ENCODE results near the gene RNF148.
A peak's percentile ranks its signal among the peaks of the same experiment; 100 is the strongest.
"Not testable (repeated sequence)": the region's sequence is repeated elsewhere in the genome, so short reads cannot be mapped to it uniquely, and the experiment has no call there.

Gene RNF148

GRCh38 chr7:122679813-122680212, 22.9 kb downstream of the RNF148 start:
- no peak for TF ChIP-seq CTCF (IDR thresholded peaks at IDR 0.05; ENCODE audit: low read depth, low read length)
- DNase-seq (ENCODE audit: extremely low read depth, low read depth), result no peak

- not testable (repeated sequence) for DNase-seq (ENCODE audit: extremely low read depth, low read depth)
Observed at GRCh38 chr7:122679269-122679709, 23.4 kb downstream of the RNF148 start.

GRCh38 chr7:122677149-122677548, 25.6 kb downstream of the RNF148 start:
- no peak for TF ChIP-seq CTCF (IDR thresholded peaks at IDR 0.05; ENCODE audit: low read depth, low read length)
- no peak for DNase-seq (ENCODE audit: extremely low read depth, low read depth)

GRCh38 chr7:122676466-122676865, 26.3 kb downstream of the RNF148 start:
- DNase-seq (ENCODE audit: extremely low read depth, low read depth), result no peak
- no peak for TF ChIP-seq CTCF (IDR thresholded peaks at IDR 0.05; ENCODE audit: low read depth, low read length)

GRCh38 chr7:122675621-122676020, 27.1 kb downstream of the RNF148 start:
- TF ChIP-seq CTCF (IDR thresholded peaks at IDR 0.05; ENCODE audit: low read depth, low read length), result no peak
- no peak for DNase-seq (ENCODE audit: extremely low read depth, low read depth)

GRCh38 chr7:122675011-122675410, 27.7 kb downstream of the RNF148 start:
- DNase-seq (ENCODE audit: extremely low read depth, low read depth), result no peak
- TF ChIP-seq CTCF (IDR thresholded peaks at IDR 0.05; ENCODE audit: low read depth, low read length), result no peak

GRCh38 chr7:122674502-122674901, 28.2 kb downstream of the RNF148 start:
- TF ChIP-seq CTCF (IDR thresholded peaks at IDR 0.05; ENCODE audit: low read depth, low read length), result no peak
- peak; percentile 10 for DNase-seq (ENCODE audit: extremely low read depth, low read depth)

- DNase-seq (ENCODE audit: extremely low read depth, low read depth), result no peak
- no peak for TF ChIP-seq CTCF (IDR thresholded peaks at IDR 0.05; ENCODE audit: low read depth, low read length)
Observed at GRCh38 chr7:122673951-122674350, 28.8 kb downstream of the RNF148 start.

Measured in AG09319 (cell line).